ENCODE results near the gene NRCAM.

DNA sequence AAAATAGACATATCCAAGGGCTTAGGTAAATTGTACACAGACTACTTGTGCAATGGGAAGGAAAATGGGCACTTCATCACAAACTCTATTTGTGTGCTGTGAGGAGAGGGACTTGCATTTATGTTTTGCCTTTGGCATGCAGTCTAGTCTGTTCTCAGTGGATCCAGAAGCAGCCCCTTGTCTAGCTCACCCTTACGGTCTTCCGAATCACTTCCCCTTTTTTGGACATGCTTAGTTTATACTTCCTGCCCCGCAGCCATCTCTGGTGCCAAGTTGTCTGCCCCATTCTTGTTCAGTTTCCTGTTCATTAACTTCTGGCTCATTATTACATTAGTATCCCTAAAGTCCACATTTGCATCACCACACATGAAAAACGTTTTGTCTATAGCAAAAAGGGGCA, 161.6 kb downstream of the NRCAM start:
- TF ChIP-seq, protein P1, sequence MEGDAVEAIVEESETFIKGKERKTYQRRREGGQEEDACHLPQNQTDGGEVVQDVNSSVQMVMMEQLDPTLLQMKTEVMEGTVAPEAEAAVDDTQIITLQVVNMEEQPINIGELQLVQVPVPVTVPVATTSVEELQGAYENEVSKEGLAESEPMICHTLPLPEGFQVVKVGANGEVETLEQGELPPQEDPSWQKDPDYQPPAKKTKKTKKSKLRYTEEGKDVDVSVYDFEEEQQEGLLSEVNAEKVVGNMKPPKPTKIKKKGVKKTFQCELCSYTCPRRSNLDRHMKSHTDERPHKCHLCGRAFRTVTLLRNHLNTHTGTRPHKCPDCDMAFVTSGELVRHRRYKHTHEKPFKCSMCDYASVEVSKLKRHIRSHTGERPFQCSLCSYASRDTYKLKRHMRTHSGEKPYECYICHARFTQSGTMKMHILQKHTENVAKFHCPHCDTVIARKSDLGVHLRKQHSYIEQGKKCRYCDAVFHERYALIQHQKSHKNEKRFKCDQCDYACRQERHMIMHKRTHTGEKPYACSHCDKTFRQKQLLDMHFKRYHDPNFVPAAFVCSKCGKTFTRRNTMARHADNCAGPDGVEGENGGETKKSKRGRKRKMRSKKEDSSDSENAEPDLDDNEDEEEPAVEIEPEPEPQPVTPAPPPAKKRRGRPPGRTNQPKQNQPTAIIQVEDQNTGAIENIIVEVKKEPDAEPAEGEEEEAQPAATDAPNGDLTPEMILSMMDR (IDR thresholded peaks at IDR 0.05; ENCODE audit: insufficient read depth, low read length, poor library complexity, severe bottlenecking), result no peak
- no peak for TF ChIP-seq EZH2phosphoT487 (conservative IDR thresholded peaks at IDR 0.05; ENCODE audit: low read length)

All from SU-DHL-6 (cell line).